Bronchial epithelial cell (primary cell): ENCODE data around the gene GSAP. TPM values are rescaled to one million over a fixed set of nuclear protein-coding genes. Genes with fewer than 3 reads are reported as not detected.

Experiments used
- DNase-seq: peaks from one replicate; pipeline ENCODE4 v3.0.0-alpha.2; 2010; ENCODE audit warnings: low read depth
- FAIRE-seq: peaks from 2 replicates; lab custom pipeline; 2011; peaks lifted over from hg19 to GRCh38; lab: Jason Lieb, UNC
- H3K27me3 ChIP-seq: 2 replicates; pipeline ENCODE4 v1.5.1; 2011; ENCODE audit warnings: low read length; ENCODE audit not compliant: control insufficient read depth, insufficient read depth
- H3K36me3 ChIP-seq: 2 replicates; pipeline ENCODE4 v1.5.1; 2011; ENCODE audit warnings: low read length; ENCODE audit not compliant: control insufficient read depth, insufficient read depth
- H3K4me3 ChIP-seq: 2 replicates; pipeline ENCODE4 v1.5.1; 2011; ENCODE audit warnings: mild to moderate bottlenecking, low read depth, low read length, control low read depth
- total RNA-seq: library from RNA; depleted of rRNA; stranded (reverse); fragments of >200 nt; gene quantifications from 2 replicates; pipeline ENCODE4 v1.2.1, GENCODE V29; 2014
- TF ChIP-seq, protein P1 (sequence below): IDR thresholded peaks from 2 replicates; pipeline ENCODE4 v1.5.1; 2011; ENCODE audit warnings: mild to moderate bottlenecking, moderate library complexity, low read length, control low read depth, inconsistent platforms; ENCODE audit not compliant: insufficient read depth, severe bottlenecking

The GSAP gene
- total RNA-seq, 1 donor from 2014 or later: 10.3 TPM

DNA sequence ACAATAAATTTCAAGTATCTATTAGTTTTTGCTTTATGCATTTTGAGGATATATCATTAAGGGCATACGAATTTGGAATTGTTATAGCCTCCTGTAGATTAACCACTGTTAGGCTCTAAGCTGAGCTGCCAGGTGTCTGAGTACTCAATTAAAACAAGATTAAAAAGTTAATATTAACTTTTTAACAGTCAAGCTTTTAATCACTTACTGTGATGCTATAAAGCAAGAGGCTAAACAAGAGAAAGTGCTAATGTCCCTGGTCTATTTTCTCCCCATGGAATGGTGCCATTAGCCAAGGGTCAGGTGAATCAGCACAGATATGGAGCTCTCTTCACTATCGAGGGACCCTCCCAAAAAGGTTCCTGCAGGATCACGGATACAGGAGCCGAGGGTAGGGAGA lies 9.7 kb downstream of the GSAP start:
- DNase-seq (no peak), FAIRE-seq (peak; percentile 76)
- H3K36me3 ChIP-seq: no peaks in the 10 kb centered on the region
- TF ChIP-seq, protein P1, sequence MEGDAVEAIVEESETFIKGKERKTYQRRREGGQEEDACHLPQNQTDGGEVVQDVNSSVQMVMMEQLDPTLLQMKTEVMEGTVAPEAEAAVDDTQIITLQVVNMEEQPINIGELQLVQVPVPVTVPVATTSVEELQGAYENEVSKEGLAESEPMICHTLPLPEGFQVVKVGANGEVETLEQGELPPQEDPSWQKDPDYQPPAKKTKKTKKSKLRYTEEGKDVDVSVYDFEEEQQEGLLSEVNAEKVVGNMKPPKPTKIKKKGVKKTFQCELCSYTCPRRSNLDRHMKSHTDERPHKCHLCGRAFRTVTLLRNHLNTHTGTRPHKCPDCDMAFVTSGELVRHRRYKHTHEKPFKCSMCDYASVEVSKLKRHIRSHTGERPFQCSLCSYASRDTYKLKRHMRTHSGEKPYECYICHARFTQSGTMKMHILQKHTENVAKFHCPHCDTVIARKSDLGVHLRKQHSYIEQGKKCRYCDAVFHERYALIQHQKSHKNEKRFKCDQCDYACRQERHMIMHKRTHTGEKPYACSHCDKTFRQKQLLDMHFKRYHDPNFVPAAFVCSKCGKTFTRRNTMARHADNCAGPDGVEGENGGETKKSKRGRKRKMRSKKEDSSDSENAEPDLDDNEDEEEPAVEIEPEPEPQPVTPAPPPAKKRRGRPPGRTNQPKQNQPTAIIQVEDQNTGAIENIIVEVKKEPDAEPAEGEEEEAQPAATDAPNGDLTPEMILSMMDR: no peak
- H3K4me3 ChIP-seq: no peak overlapping the region
- H3K27me3 ChIP-seq: no peaks in the 10 kb centered on the region

DNA sequence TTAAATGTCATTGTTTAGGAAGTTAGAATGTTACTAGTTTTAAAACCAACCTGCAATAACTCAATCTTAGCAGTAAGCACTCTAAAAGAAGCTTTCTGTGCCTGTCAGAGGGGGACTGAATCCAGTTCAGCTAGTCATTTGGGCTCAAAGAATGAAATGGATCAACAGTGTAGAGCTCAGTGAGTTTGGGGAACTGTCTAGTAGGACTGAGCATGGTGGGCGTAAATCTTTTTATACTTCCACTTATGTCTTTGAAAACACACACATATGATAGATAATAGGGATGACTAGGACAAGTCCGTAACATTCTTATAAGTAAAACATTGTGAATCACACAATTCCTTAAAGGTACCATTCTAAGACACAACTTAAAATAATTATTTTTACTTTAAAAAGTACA lies 11.5 kb downstream of the GSAP start:
- FAIRE-seq: no peak
- TF ChIP-seq, protein P1: no peak
- Histone ChIP-seq H3K27me3 (no peaks in the 10 kb centered on the region), H3K36me3 (no peaks in the 10 kb centered on the region), H3K4me3 (no peak overlapping the region)
- DNase-seq: no peak

DNA sequence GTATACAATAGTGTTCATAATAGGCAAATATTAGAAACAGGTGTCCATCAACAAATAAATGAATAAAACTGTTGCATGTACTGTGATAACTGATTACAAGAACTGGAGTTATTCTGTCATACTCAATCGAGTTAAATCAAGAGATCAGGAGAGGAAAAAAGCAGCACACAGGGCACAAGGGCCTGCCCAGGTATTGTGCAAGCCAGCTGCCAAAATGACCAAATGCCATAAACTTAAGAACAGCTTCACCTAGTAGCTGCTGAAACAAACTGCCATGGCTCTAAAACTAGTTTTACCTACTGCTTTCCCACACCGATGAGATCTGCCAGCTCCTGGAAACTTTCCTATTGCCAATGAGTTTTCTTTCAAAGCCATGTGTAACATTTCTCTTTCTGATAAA lies 12.2 kb downstream of the GSAP start:
- Histone ChIP-seq H3K36me3 (no peaks in the 10 kb centered on the region), H3K4me3 (no peak overlapping the region), H3K27me3 (no peaks in the 10 kb centered on the region)
- DNase-seq: no peak
- FAIRE-seq: no peak
- TF ChIP-seq, protein P1: no peak

DNA sequence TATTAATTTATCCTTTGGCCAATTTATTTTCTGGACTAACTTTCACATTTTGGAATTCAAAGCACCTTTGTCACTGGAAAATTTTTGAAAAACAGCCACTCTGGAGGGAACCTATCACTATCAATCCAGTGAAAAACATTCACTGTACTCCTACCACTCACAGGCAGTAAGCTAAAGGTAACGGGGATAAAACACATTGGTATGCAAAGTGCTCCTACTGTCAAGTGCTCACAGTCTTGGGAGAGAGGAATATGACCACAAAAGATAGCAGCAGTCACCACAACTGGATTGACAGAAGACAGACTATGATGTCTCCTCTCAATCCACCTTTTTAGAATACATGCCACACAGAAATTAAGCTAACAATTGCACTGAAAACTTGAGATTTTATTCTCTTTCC lies 13.3 kb downstream of the GSAP start:
- DNase-seq (no peak), FAIRE-seq (no peak)
- TF ChIP-seq, protein P1: no peak
- Histone ChIP-seq H3K27me3 (no peaks in the 10 kb centered on the region), H3K36me3 (no peaks in the 10 kb centered on the region), H3K4me3 (no peak overlapping the region)

DNA sequence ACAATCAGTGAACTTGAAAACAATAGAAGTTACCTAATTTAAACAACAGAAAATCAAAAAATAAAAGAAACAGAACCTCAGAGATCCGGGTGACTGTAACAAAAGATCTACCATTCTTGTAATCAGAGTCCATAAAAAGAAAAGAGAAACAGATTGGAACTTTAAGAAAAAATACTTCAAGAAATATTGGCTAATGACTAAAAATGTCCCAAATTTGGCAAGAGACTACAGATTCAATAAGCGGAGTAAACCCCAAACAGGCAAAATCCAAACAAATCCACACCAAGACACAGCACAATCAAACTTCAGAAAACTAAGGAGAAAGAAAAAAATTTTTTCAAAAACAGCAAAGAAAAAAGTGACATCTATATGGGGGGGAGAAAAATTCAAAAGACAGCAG lies 15.1 kb downstream of the GSAP start:
- Histone ChIP-seq H3K36me3 (no peaks in the 10 kb centered on the region), H3K4me3 (no peak overlapping the region), H3K27me3 (no peaks in the 10 kb centered on the region)
- FAIRE-seq: no peak
- TF ChIP-seq, protein P1: no peak
- DNase-seq: no peak

DNA sequence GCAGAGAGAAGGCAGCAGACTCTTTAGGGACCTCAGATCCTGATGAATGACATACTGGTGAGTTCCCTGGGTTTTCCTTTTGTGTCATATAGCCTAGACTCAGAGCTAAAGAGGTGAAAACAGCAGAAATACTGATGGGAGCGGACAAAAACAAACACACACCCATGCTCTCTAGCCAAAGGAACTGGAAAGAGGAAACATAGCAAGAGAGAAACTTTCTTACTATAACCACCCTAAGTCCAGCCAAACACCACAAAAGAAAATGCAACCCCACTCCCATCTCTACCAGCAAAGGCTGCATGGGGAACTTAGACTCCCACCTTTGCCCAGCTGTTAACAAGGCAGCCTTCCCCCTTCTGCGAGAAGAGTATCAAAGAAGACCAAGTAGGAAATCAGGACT lies 16.3 kb downstream of the GSAP start:
- H3K27me3 ChIP-seq: no peaks in the 10 kb centered on the region
- FAIRE-seq (no peak), DNase-seq (no peak)
- H3K36me3 ChIP-seq: no peaks in the 10 kb centered on the region
- no peak overlapping the region for H3K4me3 ChIP-seq
- TF ChIP-seq, protein P1: no peak
